ENCODE results near the gene MAP1LC3A.
"Not testable (repeated sequence)": the region's sequence is repeated elsewhere in the genome, so short reads cannot be mapped to it uniquely, and the experiment has no call there.

DNA sequence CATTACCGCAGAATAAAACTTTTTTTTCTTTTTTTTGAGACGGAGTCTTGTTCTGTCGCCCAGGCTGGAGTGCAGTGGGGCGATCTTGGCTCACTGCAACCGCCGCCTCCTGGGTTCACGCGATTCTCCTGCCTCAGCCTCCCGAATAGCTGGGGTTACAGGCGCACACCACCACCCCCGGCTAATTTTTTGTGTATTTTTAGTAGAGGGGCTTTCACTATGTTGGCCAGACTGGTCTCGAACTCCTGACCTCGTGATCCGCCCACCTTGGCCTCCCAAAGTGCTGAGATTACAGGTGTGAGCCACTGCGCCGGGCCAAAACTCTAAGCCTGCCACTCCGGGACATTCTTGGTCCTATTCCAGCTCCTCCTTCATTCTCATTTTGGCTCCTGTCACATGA, 44.5 kb upstream of the MAP1LC3A start:
- TF ChIP-seq CTCF, POLR2A (IDR thresholded peaks at IDR 0.05): not testable (repeated sequence)

All from body of pancreas (tissue), 4 donors.